ENCODE results near the gene PTRH1.
A peak's percentile ranks its signal among the peaks of the same experiment; 100 is the strongest.

PTRH1 gene

DNA sequence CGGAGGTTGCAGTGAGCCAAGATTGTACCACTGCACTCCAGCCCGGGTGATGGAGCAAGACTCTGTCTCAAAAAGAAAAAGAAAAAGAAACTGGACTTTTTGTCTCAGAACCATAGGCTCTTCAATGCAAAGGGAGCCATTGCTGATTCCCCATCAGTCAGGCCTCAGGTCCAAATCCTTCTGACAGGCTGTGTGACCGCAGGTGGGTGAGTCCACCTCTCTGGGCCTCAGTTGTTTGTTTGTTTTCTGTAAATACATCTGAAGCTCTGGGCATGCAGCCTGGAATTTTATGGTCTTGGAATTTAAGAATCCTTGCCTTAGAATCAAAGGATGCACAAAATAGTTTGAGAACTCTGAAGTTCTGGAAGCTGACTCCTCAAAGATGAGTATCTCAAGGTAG lies 40.8 kb upstream of the PTRH1 start:
- no peak overlapping the region for H3K4me2 ChIP-seq (ENCODE audit: insufficient read depth, low read length, poor library complexity, severe bottlenecking)
- peaks cover 0 to 57% (median 3%) of the 10 kb centered on the region in 3 experiments for H3K27me3 ChIP-seq (ENCODE audit: control insufficient read depth in 3 of 3, insufficient read depth in 3 of 3, low read depth in 1 of 3, low read length in 3 of 3)
- H2BK15ac ChIP-seq (ENCODE audit: low read length) = no peak overlapping the region
- H3K4ac ChIP-seq (ENCODE audit: low read length) = no peak overlapping the region
- H3K4me1 ChIP-seq (ENCODE audit: control insufficient read depth in 2 of 2, insufficient read depth in 1 of 2, low read depth in 1 of 2, low read length in 2 of 2) = peaks cover 3 to 4% of the 10 kb centered on the region in 2 donors
- no peak overlapping the region for H2BK5ac ChIP-seq (ENCODE audit: low read length)
- WGBS, 2 donors (ENCODE audit: extremely low coverage in 2 of 2, insufficient read length in 2 of 2, insufficient replicate concordance in 1 of 2) = no CpG with 5 or more reads among the region's 3 CpGs
- H4K91ac ChIP-seq (ENCODE audit: low read depth, low read length, poor library complexity) = no peak overlapping the region
- no peak for DNase-seq (ENCODE audit: low spot score)
- no peak overlapping the region for H3K4me3 ChIP-seq (ENCODE audit: low read length in 2 of 2)
- no peak overlapping the region for H3K18ac ChIP-seq (ENCODE audit: low read length)
- no peak overlapping the region for H3K9ac ChIP-seq (ENCODE audit: low read depth, low read length, poor library complexity)
- no peak overlapping the region for H2BK12ac ChIP-seq (ENCODE audit: low read length)
- H3K23ac ChIP-seq (ENCODE audit: low read depth, low read length, poor library complexity) = no peak overlapping the region
- H2BK120ac ChIP-seq (ENCODE audit: low read depth, low read length) = no peak overlapping the region
- no peak overlapping the region for H4K8ac ChIP-seq (ENCODE audit: low read depth, low read length)
- no peak overlapping the region for H2AK5ac ChIP-seq (ENCODE audit: low read depth, low read length)
- H3K36me3 ChIP-seq (replicated peaks in 1 of 2; ENCODE audit: control insufficient read depth in 2 of 2, insufficient read depth in 2 of 2, low read length in 2 of 2) = no peaks in the 10 kb centered on the region
- H2AFZ ChIP-seq (ENCODE audit: low read length) = no peak overlapping the region
- no peak overlapping the region for H3K14ac ChIP-seq (ENCODE audit: low read length)
- H3K27ac ChIP-seq (replicated peaks; ENCODE audit: low read length) = no peak overlapping the region
- H3K9me3 ChIP-seq (replicated peaks in 1 of 2; ENCODE audit: control insufficient read depth in 2 of 2, insufficient read depth in 1 of 2, low read depth in 1 of 2, low read length in 2 of 2) = no peaks in the 10 kb centered on the region
- H3K79me1 ChIP-seq (ENCODE audit: low read depth, low read length) = no peaks in the 10 kb centered on the region

GRCh38 chr9:127755061-127756060 lies 39.9 kb upstream of the PTRH1 start:
- peak overlapping the region; percentile 92 for H2AFZ ChIP-seq (ENCODE audit: low read length)
- no peak overlapping the region for H3K4ac ChIP-seq (ENCODE audit: low read length)
- no peak overlapping the region for H3K23ac ChIP-seq (ENCODE audit: low read depth, low read length, poor library complexity)
- H3K27me3 ChIP-seq (ENCODE audit: control insufficient read depth in 3 of 3, insufficient read depth in 3 of 3, low read depth in 1 of 3, low read length in 3 of 3) = peaks cover 0 to 59% (median 3%) of the 10 kb centered on the region in 3 experiments
- no peak overlapping the region for H3K14ac ChIP-seq (ENCODE audit: low read length)
- H3K36me3 ChIP-seq (replicated peaks in 1 of 2; ENCODE audit: control insufficient read depth in 2 of 2, insufficient read depth in 2 of 2, low read length in 2 of 2) = no peaks in the 10 kb centered on the region
- H3K18ac ChIP-seq (ENCODE audit: low read length) = peak overlapping the region; percentile 68
- H3K79me1 ChIP-seq (ENCODE audit: low read depth, low read length) = no peaks in the 10 kb centered on the region
- H4K91ac ChIP-seq (ENCODE audit: low read depth, low read length, poor library complexity) = no peak overlapping the region
- H2BK5ac ChIP-seq (ENCODE audit: low read length) = peak overlapping the region; percentile 85
- H3K4me1 ChIP-seq (ENCODE audit: control insufficient read depth in 2 of 2, insufficient read depth in 1 of 2, low read depth in 1 of 2, low read length in 2 of 2) = peaks cover 2 to 4% of the 10 kb centered on the region in 2 donors
- peak overlapping the region; percentile 56 for H3K9ac ChIP-seq (ENCODE audit: low read depth, low read length, poor library complexity)
- no peak overlapping the region for H4K8ac ChIP-seq (ENCODE audit: low read depth, low read length)
- no peak overlapping the region for H2BK12ac ChIP-seq (ENCODE audit: low read length)
- peak overlapping the region; percentile 39 to 85 for H3K4me3 ChIP-seq (ENCODE audit: low read length in 2 of 2)
- no peaks in the 10 kb centered on the region for H3K9me3 ChIP-seq (replicated peaks in 1 of 2; ENCODE audit: control insufficient read depth in 2 of 2, insufficient read depth in 1 of 2, low read depth in 1 of 2, low read length in 2 of 2)
- WGBS, 2 donors (ENCODE audit: extremely low coverage in 2 of 2, insufficient read length in 2 of 2, insufficient replicate concordance in 1 of 2) = no CpG with 5 or more reads among the region's 61 CpGs
- DNase-seq (ENCODE audit: low spot score) = peak; percentile 77
- no peak overlapping the region for H2BK120ac ChIP-seq (ENCODE audit: low read depth, low read length)
- H2BK15ac ChIP-seq (ENCODE audit: low read length) = no peak overlapping the region
- H3K4me2 ChIP-seq (ENCODE audit: insufficient read depth, low read length, poor library complexity, severe bottlenecking) = peak overlapping the region; percentile 100
- H2AK5ac ChIP-seq (ENCODE audit: low read depth, low read length) = no peak overlapping the region
- no peak overlapping the region for H3K27ac ChIP-seq (replicated peaks; ENCODE audit: low read length)

DNA sequence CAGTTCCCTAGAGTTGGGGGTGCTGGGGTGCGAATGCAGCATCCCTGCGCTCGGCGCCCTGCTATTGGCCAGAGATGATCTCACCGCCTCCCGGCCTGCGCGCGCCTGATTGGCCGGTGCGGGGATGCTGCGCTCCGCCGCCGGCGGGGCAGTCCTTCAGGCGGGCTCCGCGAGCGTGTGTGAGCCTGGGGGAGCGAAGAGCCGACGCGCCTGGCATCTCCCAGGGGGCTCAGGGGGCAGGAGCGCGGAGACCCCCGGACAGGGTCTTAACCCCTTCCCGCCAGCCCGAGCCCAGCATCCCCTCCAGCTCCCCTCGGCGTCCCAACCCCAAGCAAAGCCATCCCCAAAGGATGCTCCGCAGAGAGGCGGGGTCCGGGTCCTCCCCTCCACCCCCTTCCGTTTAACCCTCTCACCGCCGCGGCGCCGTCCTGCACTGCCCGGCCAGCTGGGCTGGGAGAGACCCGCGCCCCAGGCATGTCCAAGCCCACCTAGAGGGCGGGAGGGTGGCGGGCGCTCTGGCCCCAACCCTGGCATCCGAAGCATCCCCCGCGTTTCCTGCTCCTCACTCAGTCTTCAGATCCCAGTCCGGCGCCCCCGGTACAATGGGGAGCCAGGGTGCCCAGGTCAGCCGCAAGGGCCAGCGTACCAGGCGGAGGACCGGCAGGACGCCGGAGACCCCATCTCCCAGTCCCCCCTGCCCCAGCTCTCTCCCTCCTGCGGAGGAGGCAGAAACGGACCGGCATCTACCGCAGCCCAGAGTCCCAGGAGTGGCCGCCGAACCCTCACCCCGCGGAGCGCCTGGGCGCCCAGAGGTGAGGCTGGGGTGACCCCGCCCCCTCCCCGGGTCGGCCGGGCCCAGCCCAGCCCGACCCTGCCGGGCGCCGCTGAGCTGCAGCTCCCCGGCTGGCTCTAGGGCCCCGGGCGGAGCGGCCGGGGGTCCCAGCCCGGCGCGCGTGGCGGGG lies 38.9 kb upstream of the PTRH1 start:
- no peak overlapping the region for H2BK15ac ChIP-seq (ENCODE audit: low read length)
- peaks cover 2 to 4% of the 10 kb centered on the region in 2 donors for H3K4me1 ChIP-seq (ENCODE audit: control insufficient read depth in 2 of 2, insufficient read depth in 1 of 2, low read depth in 1 of 2, low read length in 2 of 2)
- H3K9ac ChIP-seq (ENCODE audit: low read depth, low read length, poor library complexity) = peak overlapping the region; percentile 67
- no peak overlapping the region for H2BK12ac ChIP-seq (ENCODE audit: low read length)
- H3K9me3 ChIP-seq (replicated peaks in 1 of 2; ENCODE audit: control insufficient read depth in 2 of 2, insufficient read depth in 1 of 2, low read depth in 1 of 2, low read length in 2 of 2) = no peaks in the 10 kb centered on the region
- no peak for DNase-seq (ENCODE audit: low spot score)
- H3K36me3 ChIP-seq (replicated peaks in 1 of 2; ENCODE audit: control insufficient read depth in 2 of 2, insufficient read depth in 2 of 2, low read length in 2 of 2) = peaks cover 0 to 2% of the 10 kb centered on the region in 2 donors
- no peak overlapping the region for H2BK120ac ChIP-seq (ENCODE audit: low read depth, low read length)
- H3K18ac ChIP-seq (ENCODE audit: low read length) = peak overlapping the region; percentile 87
- H4K91ac ChIP-seq (ENCODE audit: low read depth, low read length, poor library complexity) = no peak overlapping the region
- H3K27me3 ChIP-seq (ENCODE audit: control insufficient read depth in 3 of 3, insufficient read depth in 3 of 3, low read depth in 1 of 3, low read length in 3 of 3) = peaks cover 0 to 58% (median 3%) of the 10 kb centered on the region in 3 experiments
- H3K4me3 ChIP-seq (ENCODE audit: low read length in 2 of 2) = peak overlapping the region; percentile 39 to 85
- H3K4ac ChIP-seq (ENCODE audit: low read length) = no peak overlapping the region
- H2BK5ac ChIP-seq (ENCODE audit: low read length) = peak overlapping the region; percentile 85
- peak overlapping the region; percentile 92 for H2AFZ ChIP-seq (ENCODE audit: low read length)
- H3K4me2 ChIP-seq (ENCODE audit: insufficient read depth, low read length, poor library complexity, severe bottlenecking) = peak overlapping the region; percentile 100
- peak overlapping the region; percentile 36 for H2AK5ac ChIP-seq (ENCODE audit: low read depth, low read length)
- no peak overlapping the region for H3K14ac ChIP-seq (ENCODE audit: low read length)
- no peak overlapping the region for H4K8ac ChIP-seq (ENCODE audit: low read depth, low read length)
- H3K23ac ChIP-seq (ENCODE audit: low read depth, low read length, poor library complexity) = peak overlapping the region; percentile 47
- H3K27ac ChIP-seq (replicated peaks; ENCODE audit: low read length) = peak overlapping the region; percentile 24
- H3K79me1 ChIP-seq (ENCODE audit: low read depth, low read length) = no peaks in the 10 kb centered on the region
- no CpG with 5 or more reads among the region's 86 CpGs for WGBS, 2 donors (ENCODE audit: extremely low coverage in 2 of 2, insufficient read length in 2 of 2, insufficient replicate concordance in 1 of 2)

All from neuronal stem cell (in vitro differentiated cells).